GM21576 (cell line): ENCODE results near the gene VBP1.
"Not testable (repeated sequence)": the region's sequence is repeated elsewhere in the genome, so short reads cannot be mapped to it uniquely, and the experiment has no call there.

Experiments used
- ATAC-seq: cut with Tn5 transposase; IDR thresholded peaks from one replicate; pipeline ENCODE4 v1.9.1; 2021; ENCODE audit warnings: mild to moderate bottlenecking, moderate library complexity; ENCODE audit not compliant: unreplicated experiment

VBP1 gene

GRCh38 chrX:155216179-155216939, at the start of gene VBP1:
Gene VBP1, plus strand, starts transcription at chrX:155216460. Its CDS starts 23 bp downstream, at chrX:155216483.
- ATAC-seq: peak; percentile 98

- no peak for ATAC-seq
These were observed 46.4 kb upstream of the VBP1 start for GRCh38 chrX:155169881-155170280.

GRCh38 chrX:155179346-155179997, 36.8 kb upstream of the VBP1 start:
- no peak for ATAC-seq

GRCh38 chrX:155188786-155189185, 27.5 kb upstream of the VBP1 start:
- ATAC-seq: no peak

- ATAC-seq: no peak
These were observed 5.1 kb upstream of the VBP1 start for GRCh38 chrX:155211208-155211607.

- no peak for ATAC-seq
These were observed 2.5 kb upstream of the VBP1 start for GRCh38 chrX:155213731-155214130.

GRCh38 chrX:155215443-155216178, 649 bp upstream of the VBP1 start:
- peak; percentile 40 for ATAC-seq

GRCh38 chrX:155216940-155217440, 730 bp downstream of the VBP1 start:
- no peak for ATAC-seq

GRCh38 chrX:155218777-155219176, 2.5 kb downstream of the VBP1 start:
- ATAC-seq: no peak

- ATAC-seq: no peak
These were observed 5.1 kb downstream of the VBP1 start for GRCh38 chrX:155221351-155221750.

- ATAC-seq: not testable (repeated sequence)
These were observed 7.5 kb downstream of the VBP1 start for GRCh38 chrX:155223746-155224145.

- ATAC-seq: no peak
These were observed 9.5 kb downstream of the VBP1 start for GRCh38 chrX:155225774-155226173.

- ATAC-seq: peak; percentile 93
These were observed 14.9 kb downstream of the VBP1 start for GRCh38 chrX:155231163-155231562.

- no peak for ATAC-seq
These were observed 19.6 kb downstream of the VBP1 start for GRCh38 chrX:155235891-155236290.

- ATAC-seq: no peak
These were observed 21.5 kb downstream of the VBP1 start for GRCh38 chrX:155237719-155238118.

GRCh38 chrX:155242300-155242699, 26.0 kb downstream of the VBP1 start:
- no peak for ATAC-seq

GRCh38 chrX:155246748-155247147, 30.5 kb downstream of the VBP1 start:
- no peak for ATAC-seq

GRCh38 chrX:155247497-155247896, 31.2 kb downstream of the VBP1 start:
- no peak for ATAC-seq

GRCh38 chrX:155251391-155251790, 35.1 kb downstream of the VBP1 start:
- ATAC-seq: no peak

- ATAC-seq: no peak
These were observed 43.5 kb downstream of the VBP1 start for GRCh38 chrX:155259752-155260151.

GRCh38 chrX:155262970-155263754, 46.9 kb downstream of the VBP1 start:
- ATAC-seq: no peak
